Suprapubic skin (tissue), 4 donors: ENCODE measurements around the gene ITIH5. TPM values are rescaled to one million over a fixed set of nuclear protein-coding genes. Genes with fewer than 3 reads are reported as not detected.
"Not testable (repeated sequence)": the region's sequence is repeated elsewhere in the genome, so short reads cannot be mapped to it uniquely, and the experiment has no call there.

ENCODE experiments used
- DNase-seq, 2 donors: peaks; one replicate each; pipeline ENCODE4 v3.0.0-alpha.2; 2019; ENCODE audit warnings: low spot score in 2 of 2
- H3K27ac ChIP-seq: fragments of 200-600 bp; sonication (generic); one replicate; pipeline ENCODE4 v1.5.1; 2019
- H3K27me3 ChIP-seq: fragments of 200-600 bp; sonication (generic); one replicate; pipeline ENCODE4 v1.5.1; 2019
- H3K36me3 ChIP-seq: fragments of 200-600 bp; sonication (generic); one replicate; pipeline ENCODE4 v1.5.1; 2019
- H3K4me1 ChIP-seq: fragments of 200-600 bp; sonication (generic); one replicate; pipeline ENCODE4 v1.5.1; 2019
- H3K4me3 ChIP-seq: fragments of 200-600 bp; sonication (generic); one replicate; pipeline ENCODE4 v1.5.1; 2019; ENCODE audit warnings: mild to moderate bottlenecking
- H3K9me3 ChIP-seq: fragments of 200-600 bp; sonication (generic); one replicate; pipeline ENCODE4 v1.5.1; 2019
- EP300 ChIP-seq: sonication (generic); formaldehyde crosslinking; IDR thresholded peaks from one replicate; pipeline ENCODE4 v1.6.1; 2017; ENCODE audit warnings: antibody characterized with exemption
- POLR2A ChIP-seq, 2 donors: fragments of 450-650 bp; IDR thresholded peaks; one replicate each; pipeline ENCODE4 v1.6.1; 2017; ENCODE audit warnings: antibody characterized with exemption in 2 of 2, mild to moderate bottlenecking in 2 of 2, moderate library complexity in 2 of 2
- POLR2AphosphoS5 ChIP-seq, 3 donors: sonication (generic); formaldehyde crosslinking; IDR thresholded peaks; one replicate each; pipeline ENCODE4 v1.6.1; 2017; ENCODE audit warnings: antibody characterized with exemption in 3 of 3
- WGBS: methylation state at CpG from one replicate; pipeline ENCODE4 v1.1.5; 2018; 5-methylcytosine and 5-hydroxymethylcytosine counted together
- total RNA-seq, 4 donors: library from RNA; depleted of rRNA; stranded (reverse); fragments of >200 nt; gene quantifications; one replicate each; pipeline ENCODE4 v1.1.0, GENCODE V29; 2016
- TF ChIP-seq, protein P1 (sequence below), 2 donors: fragments of 200-600 bp in 1 of 2; fragments of 450-650 bp in 1 of 2; sonication (generic) in 1 of 2; IDR thresholded peaks; one replicate each; pipeline ENCODE4 v1.5.1; 2016 to 2019; ENCODE audit warnings: antibody characterized with exemption in 2 of 2, mild to moderate bottlenecking in 1 of 2, moderate library complexity in 1 of 2

Gene ITIH5
- total RNA-seq, 4 donors from 2014 or later = 3.8 to 11.3 (median 4.4) TPM

DNA sequence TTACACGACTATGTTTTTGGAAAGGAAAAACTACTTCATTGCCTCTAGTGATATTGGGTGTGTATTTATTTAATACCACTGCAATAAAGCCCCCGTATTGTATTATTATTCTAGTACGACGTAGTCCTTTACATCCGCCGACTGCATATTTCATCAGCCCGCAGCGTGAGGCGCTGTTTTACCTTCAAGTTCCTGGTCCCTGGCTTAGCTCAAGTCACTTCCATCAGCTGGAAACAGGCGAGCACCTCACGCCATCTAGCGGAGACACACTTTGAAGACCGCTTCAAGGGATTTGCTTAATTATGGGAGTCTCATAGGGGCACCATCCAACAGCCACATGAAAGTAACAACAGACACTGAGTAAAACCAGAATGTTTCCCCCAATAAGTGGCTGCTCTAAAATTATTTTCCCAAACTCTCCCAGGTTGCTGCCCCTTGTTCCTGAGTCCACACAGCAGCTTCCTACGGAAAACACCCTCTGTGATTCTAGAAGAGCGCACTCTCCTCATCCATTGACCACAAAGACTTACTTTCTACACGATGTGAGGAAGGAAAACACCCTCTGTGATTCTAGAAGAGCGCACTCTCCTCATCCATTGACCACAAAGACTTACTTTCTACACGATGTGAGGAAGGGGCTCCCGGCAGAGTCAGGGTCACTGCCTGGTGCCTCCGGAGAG is 20.6 kb upstream of the ITIH5 start:
- H3K27ac ChIP-seq = no peak overlapping the region
- TF ChIP-seq, protein P1, sequence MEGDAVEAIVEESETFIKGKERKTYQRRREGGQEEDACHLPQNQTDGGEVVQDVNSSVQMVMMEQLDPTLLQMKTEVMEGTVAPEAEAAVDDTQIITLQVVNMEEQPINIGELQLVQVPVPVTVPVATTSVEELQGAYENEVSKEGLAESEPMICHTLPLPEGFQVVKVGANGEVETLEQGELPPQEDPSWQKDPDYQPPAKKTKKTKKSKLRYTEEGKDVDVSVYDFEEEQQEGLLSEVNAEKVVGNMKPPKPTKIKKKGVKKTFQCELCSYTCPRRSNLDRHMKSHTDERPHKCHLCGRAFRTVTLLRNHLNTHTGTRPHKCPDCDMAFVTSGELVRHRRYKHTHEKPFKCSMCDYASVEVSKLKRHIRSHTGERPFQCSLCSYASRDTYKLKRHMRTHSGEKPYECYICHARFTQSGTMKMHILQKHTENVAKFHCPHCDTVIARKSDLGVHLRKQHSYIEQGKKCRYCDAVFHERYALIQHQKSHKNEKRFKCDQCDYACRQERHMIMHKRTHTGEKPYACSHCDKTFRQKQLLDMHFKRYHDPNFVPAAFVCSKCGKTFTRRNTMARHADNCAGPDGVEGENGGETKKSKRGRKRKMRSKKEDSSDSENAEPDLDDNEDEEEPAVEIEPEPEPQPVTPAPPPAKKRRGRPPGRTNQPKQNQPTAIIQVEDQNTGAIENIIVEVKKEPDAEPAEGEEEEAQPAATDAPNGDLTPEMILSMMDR (IDR thresholded peaks at IDR 0.05) = peak; percentile 79 to 86
- no peak for TF ChIP-seq POLR2AphosphoS5 (IDR thresholded peaks at IDR 0.05)
- H3K4me3 ChIP-seq = no peak overlapping the region
- DNase-seq = peak; percentile 80 to 88
- no peaks in the 10 kb centered on the region for H3K36me3 ChIP-seq
- WGBS = 23% methylated on average over 20 of the region's 20 CpGs
- peaks cover 7% of the 10 kb centered on the region for H3K9me3 ChIP-seq
- H3K4me1 ChIP-seq = peaks cover 3% of the 10 kb centered on the region
- no peaks in the 10 kb centered on the region for H3K27me3 ChIP-seq

DNA sequence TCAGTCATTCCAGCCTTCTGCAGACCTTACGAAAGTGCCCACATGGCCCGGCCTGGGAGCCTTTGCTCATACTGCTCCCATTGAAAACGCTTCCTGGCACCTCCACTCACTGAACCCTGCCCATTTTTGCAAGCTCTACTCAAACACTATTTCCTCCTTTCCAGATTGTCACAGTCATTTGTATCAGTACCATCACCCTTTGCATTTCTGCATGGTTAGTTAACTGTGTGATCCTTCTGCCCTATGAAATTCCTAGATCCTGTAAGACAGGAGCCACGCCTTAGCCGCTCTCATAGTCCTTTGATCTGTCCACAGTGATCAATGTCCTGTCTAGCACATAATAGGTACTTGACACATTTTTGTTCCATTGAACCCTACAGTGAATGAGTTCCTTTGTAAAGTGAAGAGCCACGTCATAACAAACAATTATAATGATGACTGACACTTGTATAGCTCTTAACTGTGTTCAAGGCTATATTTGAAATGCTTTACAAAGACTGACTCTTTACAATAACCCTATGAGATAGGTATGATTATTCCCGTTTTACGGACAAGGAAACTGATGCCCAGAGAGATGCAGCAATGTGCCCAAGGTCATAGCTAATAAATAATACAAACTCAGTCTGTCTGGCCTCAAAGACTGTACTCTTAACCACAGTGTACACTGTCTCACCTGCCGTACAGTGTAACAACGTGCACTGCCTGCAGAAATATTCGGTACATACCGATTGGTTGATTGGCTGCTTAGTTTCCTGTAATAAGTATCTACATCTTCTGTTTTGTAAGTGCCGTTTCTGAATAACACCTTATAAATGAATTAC is 19.8 kb upstream of the ITIH5 start:
- H3K27ac ChIP-seq = no peak overlapping the region
- H3K36me3 ChIP-seq = no peaks in the 10 kb centered on the region
- no peak for TF ChIP-seq EP300
- no peak for TF ChIP-seq POLR2A (IDR thresholded peaks at IDR 0.05)
- no peak for TF ChIP-seq POLR2AphosphoS5 (IDR thresholded peaks at IDR 0.05)
- TF ChIP-seq, protein P1 (IDR thresholded peaks at IDR 0.05) = no peak
- H3K9me3 ChIP-seq = no peaks in the 10 kb centered on the region
- no peak for DNase-seq
- peaks cover 3% of the 10 kb centered on the region for H3K4me1 ChIP-seq
- no peak overlapping the region for H3K4me3 ChIP-seq
- 79% methylated on average over 13 of the region's 13 CpGs for WGBS
- H3K27me3 ChIP-seq = no peaks in the 10 kb centered on the region

DNA sequence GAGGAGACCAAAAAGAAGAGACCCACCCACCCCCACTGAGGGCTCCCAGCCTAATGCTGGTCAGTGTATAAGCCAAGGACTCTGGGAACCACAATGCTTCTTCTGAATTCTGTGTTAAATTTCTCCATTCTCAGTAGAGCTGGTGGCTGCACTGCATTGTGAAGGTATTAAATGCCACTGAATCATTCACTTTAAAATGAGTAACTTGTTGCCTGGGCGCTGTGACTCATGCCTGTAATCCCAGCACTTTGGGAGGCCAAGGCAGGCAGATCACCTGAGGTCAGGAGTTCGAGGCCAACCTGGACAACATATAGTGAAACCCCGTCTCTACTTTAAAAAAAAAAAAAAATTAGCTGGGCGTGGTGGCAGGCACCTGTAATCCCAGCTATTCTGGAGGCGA is 13.3 kb upstream of the ITIH5 start:
- not testable (repeated sequence) for H3K27me3 ChIP-seq, H3K36me3 ChIP-seq, DNase-seq, H3K9me3 ChIP-seq, H3K4me1 ChIP-seq, H3K27ac ChIP-seq, H3K4me3 ChIP-seq
- 59% methylated on average over 5 of the region's 5 CpGs for WGBS

DNA sequence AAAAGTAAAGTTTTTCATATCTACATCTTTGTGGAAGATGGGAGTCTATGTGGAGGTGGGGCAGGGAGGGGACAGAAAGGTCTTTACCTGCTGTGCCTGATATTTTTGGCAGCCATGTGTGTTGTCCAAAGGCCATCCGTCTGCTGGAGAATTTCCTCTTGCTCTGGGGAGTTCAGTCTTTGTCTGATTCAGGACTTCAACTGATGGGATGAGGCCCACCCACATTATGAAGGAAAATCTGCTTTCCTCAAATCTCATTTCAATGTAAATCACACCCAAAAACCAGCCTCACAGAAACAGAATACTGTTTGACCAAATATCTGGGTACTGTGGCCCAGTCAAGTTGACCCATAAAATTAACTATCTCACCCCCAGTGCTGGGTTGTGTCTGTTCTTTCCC is 12.5 kb upstream of the ITIH5 start:
- no peak for DNase-seq
- no peak overlapping the region for H3K4me3 ChIP-seq
- peaks cover 6% of the 10 kb centered on the region for H3K27me3 ChIP-seq
- no peaks in the 10 kb centered on the region for H3K9me3 ChIP-seq
- no peaks in the 10 kb centered on the region for H3K36me3 ChIP-seq
- no peak overlapping the region for H3K27ac ChIP-seq
- TF ChIP-seq EP300 = no peak
- TF ChIP-seq POLR2AphosphoS5 (IDR thresholded peaks at IDR 0.05) = no peak
- no peak for TF ChIP-seq POLR2A (IDR thresholded peaks at IDR 0.05)
- TF ChIP-seq, protein P1 (IDR thresholded peaks at IDR 0.05) = no peak
- H3K4me1 ChIP-seq = no peaks in the 10 kb centered on the region
- 52% methylated on average over 1 of the region's 1 CpG for WGBS

DNA sequence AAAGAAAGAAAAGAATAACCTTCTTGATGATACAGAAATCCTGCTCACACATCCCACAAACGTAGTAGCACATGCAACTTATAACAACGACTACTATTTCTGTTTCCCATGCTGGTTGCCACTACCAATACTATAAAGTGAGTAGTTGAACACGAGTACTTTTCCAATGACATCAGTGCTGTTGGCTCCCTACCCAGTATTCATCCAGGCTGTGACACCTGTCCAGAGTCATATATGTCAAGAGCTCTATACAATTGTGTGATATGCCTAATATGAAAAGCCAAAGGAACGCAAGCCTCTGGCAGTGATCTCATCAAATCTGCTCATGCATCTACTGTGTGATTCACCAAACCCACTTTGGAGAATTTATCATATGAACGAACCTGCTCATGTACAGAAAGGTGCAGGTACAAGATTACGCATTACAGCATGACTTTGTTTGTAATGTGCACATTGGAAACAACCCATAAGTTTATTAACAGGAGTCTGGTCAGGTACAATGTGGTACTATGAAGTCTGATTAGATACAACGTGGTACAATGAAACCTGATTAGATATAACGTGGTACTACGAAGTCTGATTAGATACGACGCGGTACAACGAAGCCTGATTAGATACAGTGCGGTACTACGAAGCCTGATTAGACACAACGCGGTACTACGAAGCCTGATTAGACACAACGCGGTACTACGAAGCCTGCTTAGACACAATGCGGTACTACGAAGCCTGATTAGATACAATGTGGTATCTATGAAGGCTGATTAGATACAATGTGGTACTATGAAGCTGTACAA is 5.8 kb upstream of the ITIH5 start:
- no peak for DNase-seq
- H3K4me1 ChIP-seq = no peaks in the 10 kb centered on the region
- WGBS = 86% methylated on average over 23 of the region's 23 CpGs
- no peaks in the 10 kb centered on the region for H3K9me3 ChIP-seq
- H3K27ac ChIP-seq = no peak overlapping the region
- TF ChIP-seq EP300 = no peak
- no peak for TF ChIP-seq POLR2A (IDR thresholded peaks at IDR 0.05)
- TF ChIP-seq, protein P1 (IDR thresholded peaks at IDR 0.05) = no peak
- TF ChIP-seq POLR2AphosphoS5 (IDR thresholded peaks at IDR 0.05) = no peak
- H3K27me3 ChIP-seq = peaks cover 12% of the 10 kb centered on the region
- no peaks in the 10 kb centered on the region for H3K36me3 ChIP-seq
- H3K4me3 ChIP-seq = no peak overlapping the region
